ENCODE data around the gene ARFGEF3.
A peak's percentile ranks its signal among the peaks of the same experiment; 100 is the strongest.
"Not testable (repeated sequence)": the region's sequence is repeated elsewhere in the genome, so short reads cannot be mapped to it uniquely, and the experiment has no call there.

Gene ARFGEF3

GRCh38 chr6:138261116-138261780 lies 99.5 kb downstream of the ARFGEF3 start:
- no peak for FAIRE-seq
- DNase-seq (ENCODE audit: extremely low spot score, insufficient read length, low read depth), result no peak

GRCh38 chr6:138263963-138264362 lies 102.2 kb downstream of the ARFGEF3 start:
- DNase-seq (ENCODE audit: extremely low spot score, insufficient read length, low read depth) (no peak), FAIRE-seq (no peak)

- FAIRE-seq (no peak), DNase-seq (ENCODE audit: extremely low spot score, insufficient read length, low read depth) (no peak)
Measured at GRCh38 chr6:138264372-138264880, 102.7 kb downstream of the ARFGEF3 start.

GRCh38 chr6:138266095-138266494 lies 104.4 kb downstream of the ARFGEF3 start:
- FAIRE-seq, result no peak
- no peak for DNase-seq (ENCODE audit: extremely low spot score, insufficient read length, low read depth)

- FAIRE-seq, result no peak
- DNase-seq (ENCODE audit: extremely low spot score, insufficient read length, low read depth), result no peak
Measured at GRCh38 chr6:138267971-138268895, 106.5 kb downstream of the ARFGEF3 start.

- no peak for FAIRE-seq
- DNase-seq (ENCODE audit: extremely low spot score, insufficient read length, low read depth), result no peak
Measured at GRCh38 chr6:138271451-138271850, 109.7 kb downstream of the ARFGEF3 start.

GRCh38 chr6:138272533-138273315 lies 111.0 kb downstream of the ARFGEF3 start:
- no peak for FAIRE-seq
- no peak for DNase-seq (ENCODE audit: extremely low spot score, insufficient read length, low read depth)

- DNase-seq (ENCODE audit: extremely low spot score, insufficient read length, low read depth) (no peak), FAIRE-seq (no peak)
Measured at GRCh38 chr6:138275976-138276375, 114.2 kb downstream of the ARFGEF3 start.

GRCh38 chr6:138277835-138278234 lies 116.1 kb downstream of the ARFGEF3 start:
- FAIRE-seq (no peak), DNase-seq (ENCODE audit: extremely low spot score, insufficient read length, low read depth) (no peak)

GRCh38 chr6:138278326-138278725 lies 116.6 kb downstream of the ARFGEF3 start:
- no peak for DNase-seq (ENCODE audit: extremely low spot score, insufficient read length, low read depth)
- no peak for FAIRE-seq

- DNase-seq (ENCODE audit: extremely low spot score, insufficient read length, low read depth), result no peak
- FAIRE-seq, result no peak
Measured at GRCh38 chr6:138285800-138286199, 124.1 kb downstream of the ARFGEF3 start.

- DNase-seq (ENCODE audit: extremely low spot score, insufficient read length, low read depth), result no peak
- no peak for FAIRE-seq
Measured at GRCh38 chr6:138286698-138287097, 125.0 kb downstream of the ARFGEF3 start.

- peak; percentile 73 for FAIRE-seq
- DNase-seq (ENCODE audit: extremely low spot score, insufficient read length, low read depth), result no peak
Measured at GRCh38 chr6:138287144-138287955, 125.6 kb downstream of the ARFGEF3 start.

GRCh38 chr6:138288428-138289085 lies 126.8 kb downstream of the ARFGEF3 start:
- not testable (repeated sequence) for DNase-seq (ENCODE audit: extremely low spot score, insufficient read length, low read depth); FAIRE-seq

- FAIRE-seq (no peak), DNase-seq (ENCODE audit: extremely low spot score, insufficient read length, low read depth) (no peak)
Measured at GRCh38 chr6:138289739-138290138, 128.0 kb downstream of the ARFGEF3 start.

- DNase-seq (ENCODE audit: extremely low spot score, insufficient read length, low read depth) (no peak), FAIRE-seq (no peak)
Measured at GRCh38 chr6:138290423-138290962, 128.8 kb downstream of the ARFGEF3 start.

GRCh38 chr6:138291036-138291848 lies 129.5 kb downstream of the ARFGEF3 start:
- DNase-seq (ENCODE audit: extremely low spot score, insufficient read length, low read depth), result no peak
- no peak for FAIRE-seq

- DNase-seq (ENCODE audit: extremely low spot score, insufficient read length, low read depth) (no peak), FAIRE-seq (no peak)
Measured at GRCh38 chr6:138291849-138292181, 130.1 kb downstream of the ARFGEF3 start.
